ENCODE data around the gene PXDC1. TPM values are rescaled to one million over a fixed set of nuclear protein-coding genes. Genes with fewer than 3 reads are reported as not detected.

PXDC1 gene
- total RNA-seq, 1 experiment from 2014 or later: 6.3 TPM

GRCh38 chr6:3757241-3757641 is 5.7 kb upstream of the PXDC1 start:
- ATAC-seq: no peak
- Histone ChIP-seq H3K4me3 (replicated peaks in 1 of 2; ENCODE audit: low read depth in 1 of 2, low read length in 2 of 2) (no peak overlapping the region), H3K27me3 (ENCODE audit: insufficient read depth, low read length) (no peaks in the 10 kb centered on the region), H3K36me3 (ENCODE audit: control insufficient read depth in 1 of 2, insufficient read depth in 2 of 2, low read length in 2 of 2) (no peaks in the 10 kb centered on the region), H3K4me1 (ENCODE audit: control insufficient read depth in 1 of 2, insufficient read depth in 2 of 2, low read length in 2 of 2) (peaks cover 3 to 6% of the 10 kb centered on the region in 2 experiments; a peak in 3 of 4 replicates), H3K9me2 (ENCODE audit: insufficient read depth) (no peaks in the 10 kb centered on the region), H2AFZ (ENCODE audit: low read depth, low read length, poor library complexity, severe bottlenecking) (no peak overlapping the region), H3K79me2 (ENCODE audit: insufficient read depth, low read length) (no peaks in the 10 kb centered on the region), H3K9ac (ENCODE audit: low read length) (no peak overlapping the region), H3K9me3 (ENCODE audit: control insufficient read depth in 1 of 2, insufficient read depth in 1 of 2, low read depth in 1 of 2, low read length in 2 of 2) (no peaks in the 10 kb centered on the region), H3K27ac (ENCODE audit: low read depth, low read length) (no peak overlapping the region), H3K4me2 (ENCODE audit: low read length) (no peak overlapping the region), H4K20me1 (ENCODE audit: insufficient read depth) (no peaks in the 10 kb centered on the region)
- no peak for DNase-seq (ENCODE audit: low read depth, low spot score)
- intact Hi-C loops (cut with micrococcal nuclease): no loop called here
- ChIA-PET RAD21 (ENCODE audit: low non-redundant PET in 1 of 2, low total read pairs in 2 of 2, uncharacterized antibody in 2 of 2, unreplicated experiment in 2 of 2) (no interaction called here), POLR2A (no interaction called here), CTCF (no interaction called here)
- no TSS peak for BruUV-seq (replicated peaks)
- TF ChIP-seq ZFX (IDR thresholded peaks at IDR 0.05): no peak
- TF ChIP-seq JUND (IDR thresholded peaks at IDR 0.05): no peak
- no peak for TF ChIP-seq EZH2 (IDR thresholded peaks at IDR 0.05)
- no peak for TF ChIP-seq TCF7L2 (IDR thresholded peaks at IDR 0.05; ENCODE audit: borderline replicate concordance, extremely low read depth, insufficient read depth, insufficient read length)
- TF ChIP-seq MAX (IDR thresholded peaks at IDR 0.05): no peak
- no peak for TF ChIP-seq CBX3 (IDR thresholded peaks at IDR 0.05; ENCODE audit: low read depth)
- TF ChIP-seq ATF3 (IDR thresholded peaks at IDR 0.05): no peak
- no peak for TF ChIP-seq CEBPB (IDR thresholded peaks at IDR 0.05; ENCODE audit: low read depth)
- TF ChIP-seq POLR2A (IDR thresholded peaks at IDR 0.05; ENCODE audit: borderline replicate concordance, extremely low read depth, insufficient read depth, insufficient read length): no peak
- TF ChIP-seq FOSL1 (IDR thresholded peaks at IDR 0.05; ENCODE audit: low read depth): no peak
- no peak for TF ChIP-seq SIN3A (IDR thresholded peaks at IDR 0.05; ENCODE audit: low read depth)
- TF ChIP-seq CTCF (IDR thresholded peaks at IDR 0.05 in 2 of 3, conservative IDR thresholded peaks at IDR 0.05 in 1 of 3; ENCODE audit: borderline replicate concordance in 1 of 3, insufficient read depth in 1 of 3, low read depth in 2 of 3, low read length in 2 of 3): no peak
- no peak for TF ChIP-seq EGR1 (IDR thresholded peaks at IDR 0.05; ENCODE audit: low read depth)
- no peak for TF ChIP-seq SRF (IDR thresholded peaks at IDR 0.05; ENCODE audit: low read depth)
- no peak for TF ChIP-seq ZBTB33 (IDR thresholded peaks at IDR 0.05; ENCODE audit: extremely low read depth, insufficient replicate concordance, low read length)
- TF ChIP-seq ZNF274 (IDR thresholded peaks at IDR 0.05; ENCODE audit: low read depth, low read length): no peak
- TF ChIP-seq YY1 (IDR thresholded peaks at IDR 0.05; ENCODE audit: extremely low read depth, insufficient replicate concordance, low read depth, low read length): no peak
